Stomach (tissue), 9 donors: Measurements from ENCODE around the gene SLC4A11. TPM values are rescaled to one million over a fixed set of nuclear protein-coding genes. Genes with fewer than 3 reads are reported as not detected.

Experiments used
- DNase-seq, 2 donors: peaks; one replicate each; pipeline versions ENCODE4 v3.0.0 to v3.0.0-alpha.2; 2013 to 2019
- H3K27ac ChIP-seq, 5 donors: fragments of 200-600 bp in 4 of 5; sonication (generic) in 4 of 5; one replicate each; pipeline ENCODE4 v1.5.1; 2013 to 2019; ENCODE audit warnings: mild to moderate bottlenecking in 1 of 5, moderate library complexity in 1 of 5
- H3K27me3 ChIP-seq, 3 donors: fragments of 200-600 bp; sonication (generic); one replicate each; pipeline ENCODE4 v1.5.1; 2017 to 2019; ENCODE audit warnings: mixed run types in 1 of 3
- H3K36me3 ChIP-seq, 4 donors: fragments of 200-600 bp; sonication (generic); 1 replicate in 3 of 4; 2 replicates in 1 of 4; pipeline ENCODE4 v1.5.1; 2016 to 2019
- H3K4me1 ChIP-seq, 4 donors: fragments of 200-600 bp; sonication (generic); one replicate each; pipeline ENCODE4 v1.5.1; 2016 to 2019
- H3K4me3 ChIP-seq, 4 donors: fragments of 200-600 bp; sonication (generic) in 3 of 4; one replicate each; pipeline ENCODE4 v1.5.1; 2016 to 2019; ENCODE audit warnings: mild to moderate bottlenecking in 1 of 4
- H3K9me3 ChIP-seq, 4 donors: fragments of 200-600 bp; sonication (generic); one replicate each; pipeline ENCODE4 v1.5.1; 2016 to 2019
- CTCF ChIP-seq, 7 experiments: fragments of 450-650 bp in 4 of 7; fragments of 200-600 bp in 3 of 7; sonication (generic) in 3 of 7; IDR thresholded peaks; one replicate each; pipeline ENCODE4 v1.5.1; 2016 to 2019; ENCODE audit warnings: antibody characterized with exemption in 7 of 7, control low read depth in 2 of 7, mild to moderate bottlenecking in 1 of 7
- EP300 ChIP-seq: sonication (generic); formaldehyde crosslinking; IDR thresholded peaks from one replicate; pipeline ENCODE4 v1.6.1; 2017; ENCODE audit warnings: antibody characterized with exemption
- POLR2A ChIP-seq, 4 donors: fragments of 450-650 bp; IDR thresholded peaks; one replicate each; pipeline ENCODE4 v1.6.1; 2016; ENCODE audit warnings: antibody characterized with exemption in 4 of 4, control low read depth in 2 of 4, mild to moderate bottlenecking in 1 of 4, moderate library complexity in 1 of 4
- POLR2AphosphoS5 ChIP-seq, 3 donors: sonication (generic); formaldehyde crosslinking; IDR thresholded peaks; one replicate each; pipeline ENCODE4 v1.6.1; 2016; ENCODE audit warnings: antibody characterized with exemption in 3 of 3
- WGBS, 5 donors: extraction: QIAGEN DNeasy Blood & Tissue Kit in 3 of 5; methylation state at CpG; one replicate each; pipeline versions ENCODE4 v1.1.5 to v1.1.7; 2013 to 2018; 5-methylcytosine and 5-hydroxymethylcytosine counted together
- intact Hi-C: fragments of 100-400 bp; cut with DNase I; formaldehyde crosslinking; loops from one replicate; pipeline ENCODE4 v1.15.1; 2023; ENCODE audit warnings: low total_unique reads
- polyA plus RNA-seq, 3 donors: library from polyadenylated mRNA; stranded (reverse); fragments of 200-250 nt; gene quantifications; one replicate each; pipeline ENCODE4 v1.2.3, GENCODE V29; 2013
- total RNA-seq, 5 donors: library from RNA; depleted of rRNA; stranded (reverse); fragments of >200 nt; gene quantifications; one replicate each; pipeline versions ENCODE4 v1.1.0 to v1.2.3, GENCODE V29; 2014 to 2016
- donor health status: healthy with polysubstance abuse.
- donor health status: Bipolar disorder and iron deficiency.
- donor health status: healthy.

Gene SLC4A11
- total and polyA plus RNA-seq, 8 donors: 0.37 to 22.3 (median 5.8) TPM; not detected in 1

GRCh38 chr20:3193806-3194616 is 45.0 kb downstream of the SLC4A11 start:
- H3K4me1 ChIP-seq: no peaks in the 10 kb centered on the region
- no peak overlapping the region for H3K4me3 ChIP-seq
- DNase-seq: no peak
- H3K9me3 ChIP-seq: no peaks in the 10 kb centered on the region
- intact Hi-C loops: no loop called here
- H3K27me3 ChIP-seq: no peaks in the 10 kb centered on the region
- H3K27ac ChIP-seq: no peak overlapping the region
- WGBS, 5 donors: 91 to 95% (median 93%) methylated on average over 6 to 14 of the region's 14 CpGs
- H3K36me3 ChIP-seq: peaks cover 62 to 100% (median 99%) of the 10 kb centered on the region in 4 donors
- TF ChIP-seq POLR2A (IDR thresholded peaks at IDR 0.05) (no peak), POLR2AphosphoS5 (IDR thresholded peaks at IDR 0.05) (no peak), CTCF (IDR thresholded peaks at IDR 0.05) (no peak)

DNA sequence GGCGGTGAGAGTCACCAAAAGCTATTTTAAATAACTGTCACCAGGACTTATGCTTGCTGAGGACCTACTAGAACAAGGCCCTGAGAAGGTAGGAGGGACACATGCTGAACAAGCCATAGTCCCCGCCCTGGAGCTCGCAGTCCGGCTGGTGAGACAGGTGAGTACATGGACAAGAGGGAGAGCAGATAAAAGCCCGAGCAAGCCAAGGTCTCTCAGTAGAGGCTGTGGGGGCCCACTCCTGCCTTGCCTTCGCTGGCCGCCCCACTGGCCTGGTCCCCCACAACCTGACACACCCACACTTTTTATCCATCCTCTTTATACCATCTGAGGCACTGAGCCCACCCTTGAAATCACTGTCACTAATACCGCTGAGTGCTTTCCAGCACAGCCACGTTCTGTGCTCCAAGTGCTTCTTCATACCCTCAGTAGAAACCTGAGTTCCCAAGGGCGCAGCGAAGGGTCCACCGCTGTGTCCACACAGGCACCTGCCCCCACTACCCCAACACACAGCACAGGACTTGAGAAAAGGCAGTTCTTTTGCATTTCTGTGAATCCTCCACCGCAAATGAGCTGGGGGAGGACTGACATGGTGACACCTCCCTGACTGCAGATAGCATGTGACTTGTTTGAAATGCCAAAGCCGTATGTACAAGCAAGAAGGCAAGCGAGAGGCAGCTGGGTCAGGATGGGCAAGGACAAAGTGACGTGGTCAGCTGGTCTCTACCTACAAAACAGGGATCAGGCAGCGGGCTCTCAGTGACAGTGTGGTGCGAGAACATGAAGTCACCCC is 46.6 kb downstream of the SLC4A11 start:
- Histone ChIP-seq H3K36me3 (peaks cover 59 to 97% (median 92%) of the 10 kb centered on the region in 4 donors), H3K27ac (no peak overlapping the region), H3K4me3 (no peak overlapping the region), H3K4me1 (no peaks in the 10 kb centered on the region), H3K9me3 (no peaks in the 10 kb centered on the region), H3K27me3 (no peaks in the 10 kb centered on the region)
- TF ChIP-seq POLR2A (IDR thresholded peaks at IDR 0.05): no peak
- DNase-seq: no peak
- intact Hi-C loops: no loop called here
- 84 to 95% (median 93%) methylated on average over 18 of the region's 18 CpGs for WGBS, 5 donors

DNA sequence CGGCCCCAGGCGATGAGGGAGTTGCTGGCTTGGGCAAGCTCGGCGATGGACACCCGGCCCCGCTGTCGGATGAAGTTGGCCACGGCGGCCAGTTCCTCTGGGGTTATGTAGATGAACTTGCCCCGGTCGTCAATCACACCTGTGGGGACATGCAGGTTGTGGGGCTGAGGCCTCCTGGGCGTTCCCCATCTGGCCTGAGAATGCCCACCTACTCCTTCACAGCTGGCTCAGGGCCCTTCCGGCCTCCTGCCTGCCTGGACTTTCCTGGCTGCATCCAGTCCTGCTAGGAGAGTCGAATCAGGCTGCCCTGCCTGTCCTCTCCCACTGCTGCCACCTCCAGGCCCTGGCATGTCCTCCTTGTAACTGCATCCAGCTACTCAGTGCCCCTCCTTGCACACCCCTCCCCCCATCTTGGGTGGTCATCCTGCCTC is 48.3 kb downstream of the SLC4A11 start:
- no peaks in the 10 kb centered on the region for H3K27me3 ChIP-seq
- H3K9me3 ChIP-seq: no peaks in the 10 kb centered on the region
- no peak overlapping the region for H3K4me3 ChIP-seq
- DNase-seq: no peak
- H3K4me1 ChIP-seq: no peaks in the 10 kb centered on the region
- TF ChIP-seq POLR2A (IDR thresholded peaks at IDR 0.05) (no peak), EP300 (no peak), CTCF (IDR thresholded peaks at IDR 0.05) (no peak), POLR2AphosphoS5 (IDR thresholded peaks at IDR 0.05) (no peak)
- intact Hi-C loops: no loop called here
- peaks cover 59 to 80% (median 76%) of the 10 kb centered on the region in 4 donors for H3K36me3 ChIP-seq
- no peak overlapping the region for H3K27ac ChIP-seq
- whole genome bisulfite sequencing, 5 donors: 82 to 91% (median 90%) methylated on average over 12 to 14 of the region's 14 CpGs

DNA sequence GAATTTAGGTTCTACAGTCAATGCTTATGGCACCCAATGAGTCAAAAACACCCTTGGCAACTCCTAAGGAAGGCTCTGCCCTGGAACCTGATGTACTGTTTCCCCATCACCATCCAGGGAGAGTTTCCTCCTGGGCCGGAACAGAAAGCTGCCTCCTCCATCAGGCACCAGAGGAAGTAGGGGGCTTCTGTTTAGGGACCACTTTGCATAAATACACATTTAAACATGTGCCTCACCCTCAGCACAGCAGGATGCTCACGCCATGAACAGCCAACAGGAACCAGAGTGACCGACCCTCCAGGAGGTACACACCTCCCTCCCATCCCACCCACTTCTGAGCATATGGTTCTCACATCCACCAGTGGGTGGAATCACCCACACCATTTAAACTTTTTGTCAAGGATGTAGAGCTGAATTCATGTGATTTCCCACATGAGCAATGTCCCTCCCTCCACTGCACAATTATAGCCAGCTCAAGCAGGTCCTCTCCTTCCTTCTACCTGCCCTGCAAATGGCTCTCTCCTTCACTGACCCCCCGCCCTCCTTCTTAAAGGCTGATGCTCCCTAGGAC is 49.3 kb downstream of the SLC4A11 start:
- no peak for TF ChIP-seq POLR2AphosphoS5 (IDR thresholded peaks at IDR 0.05)
- no peak for TF ChIP-seq EP300
- no peak for TF ChIP-seq POLR2A (IDR thresholded peaks at IDR 0.05)
- no peak for TF ChIP-seq CTCF (IDR thresholded peaks at IDR 0.05)
- 75 to 93% (median 87%) methylated on average over 4 of the region's 4 CpGs for WGBS, 5 donors
- Histone ChIP-seq H3K4me3 (no peak overlapping the region), H3K27me3 (no peaks in the 10 kb centered on the region), H3K36me3 (peaks cover 51 to 69% (median 65%) of the 10 kb centered on the region in 4 donors), H3K27ac (no peak overlapping the region), H3K9me3 (no peaks in the 10 kb centered on the region), H3K4me1 (no peaks in the 10 kb centered on the region)
- intact Hi-C loops: no loop called here
- DNase-seq: no peak
